ENCODE data around the gene GUF1. TPM values are rescaled to one million over a fixed set of nuclear protein-coding genes. Genes with fewer than 3 reads are reported as not detected.

GUF1 gene
- total and polyA plus RNA-seq, 4 donors = 6.4 to 13.0 (median 10.5) TPM

Other genes starting within 250 kb of the GUF1 start
- gene KCTD8, start 229.6 kb upstream of the GUF1 start, total RNA-seq = not detected
- not detected for gene KCTD8, start 229.6 kb upstream of the GUF1 start, polyA plus RNA-seq
- gene YIPF7, start 26.8 kb upstream of the GUF1 start, total RNA-seq = not detected
- not detected for gene YIPF7, start 26.8 kb upstream of the GUF1 start, polyA plus RNA-seq
- gene GNPDA2, start 48.1 kb downstream of the GUF1 start, total RNA-seq = 1 to 10 TPM; 3.5 to 5.3 TPM
- gene GNPDA2, start 48.1 kb downstream of the GUF1 start, polyA plus RNA-seq = 1 to 10 TPM; 1.5 to 3.8 TPM